H7 (cell line): Measurements from ENCODE around the gene CACNA1D. TPM values are rescaled to one million over a fixed set of nuclear protein-coding genes. Genes with fewer than 3 reads are reported as not detected.

Source experiments
- DNase-seq: peaks from one replicate; pipeline ENCODE4 v3.0.0; 2012
- H3K27me3 ChIP-seq: 2 replicates; pipeline ENCODE4 v1.6.0; 2011; ENCODE audit warnings: mild to moderate bottlenecking, low read length; ENCODE audit not compliant: control insufficient read depth, insufficient read depth
- H3K36me3 ChIP-seq: replicated peaks from 2 replicates; pipeline ENCODE4 v1.5.1; 2011; ENCODE audit warnings: low read length; ENCODE audit not compliant: control insufficient read depth, insufficient read depth
- H3K4me3 ChIP-seq: 2 replicates; pipeline ENCODE4 v1.5.1; 2011; ENCODE audit warnings: low read depth, mild to moderate bottlenecking, control low read depth, low read length, moderate library complexity; ENCODE audit not compliant: insufficient read depth
- total RNA-seq: library from RNA; depleted of rRNA; stranded (reverse); fragments of >200 nt; shearing (Covaris generic); gene quantifications from 2 replicates; pipeline ENCODE4 v1.2.3, GENCODE V29; 2014

The CACNA1D gene
- total RNA-seq, 1 experiment from 2014 or later, result 1.0 TPM

- H3K4me3 ChIP-seq, result no peak overlapping the region
- H3K36me3 ChIP-seq, result no peaks in the 10 kb centered on the region
- peaks cover 1% of the 10 kb centered on the region; the same call in 1 of the 2 replicates for H3K27me3 ChIP-seq
- no peak for DNase-seq
These were observed 8.8 kb downstream of the CACNA1D start for GRCh38 chr3:53503195-53503594.

- no peak for DNase-seq
- H3K36me3 ChIP-seq, result no peaks in the 10 kb centered on the region
- H3K27me3 ChIP-seq, result no peaks in the 10 kb centered on the region
- no peak overlapping the region for H3K4me3 ChIP-seq
These were observed 11.8 kb downstream of the CACNA1D start for GRCh38 chr3:53506110-53506762.

- no peaks in the 10 kb centered on the region for H3K27me3 ChIP-seq
- H3K4me3 ChIP-seq, result no peak overlapping the region
- no peaks in the 10 kb centered on the region for H3K36me3 ChIP-seq
- no peak for DNase-seq
These were observed 12.3 kb downstream of the CACNA1D start for GRCh38 chr3:53506763-53507145.

GRCh38 chr3:53509494-53509893 is 15.1 kb downstream of the CACNA1D start:
- Histone ChIP-seq H3K27me3 (no peaks in the 10 kb centered on the region), H3K4me3 (no peak overlapping the region)
- no peak for DNase-seq

GRCh38 chr3:53510508-53510907 is 16.1 kb downstream of the CACNA1D start:
- Histone ChIP-seq H3K27me3 (no peaks in the 10 kb centered on the region), H3K36me3 (no peaks in the 10 kb centered on the region), H3K4me3 (no peak overlapping the region)
- no peak for DNase-seq

More at GRCh38 chr3:53509494-53509893, 15.1 kb downstream of the CACNA1D start:
- no peaks in the 10 kb centered on the region for H3K36me3 ChIP-seq

GRCh38 chr3:53511246-53511645 is 16.8 kb downstream of the CACNA1D start:
- no peaks in the 10 kb centered on the region for H3K27me3 ChIP-seq
- H3K36me3 ChIP-seq, result no peaks in the 10 kb centered on the region
- no peak for DNase-seq
- H3K4me3 ChIP-seq, result no peak overlapping the region

GRCh38 chr3:53513556-53514190 is 19.3 kb downstream of the CACNA1D start:
- DNase-seq, result no peak
- H3K36me3 ChIP-seq, result no peaks in the 10 kb centered on the region
- H3K4me3 ChIP-seq, result no peak overlapping the region
- H3K27me3 ChIP-seq, result no peaks in the 10 kb centered on the region

GRCh38 chr3:53516339-53516738 is 21.9 kb downstream of the CACNA1D start:
- Histone ChIP-seq H3K4me3 (no peak overlapping the region), H3K27me3 (no peaks in the 10 kb centered on the region), H3K36me3 (no peaks in the 10 kb centered on the region)
- no peak for DNase-seq

GRCh38 chr3:53518495-53518981 is 24.1 kb downstream of the CACNA1D start:
- Histone ChIP-seq H3K4me3 (no peak overlapping the region), H3K27me3 (no peaks in the 10 kb centered on the region), H3K36me3 (no peaks in the 10 kb centered on the region)
- no peak for DNase-seq

GRCh38 chr3:53519065-53519709 is 24.8 kb downstream of the CACNA1D start:
- no peaks in the 10 kb centered on the region for H3K27me3 ChIP-seq
- DNase-seq, result no peak
- H3K36me3 ChIP-seq, result no peaks in the 10 kb centered on the region

GRCh38 chr3:53523346-53523745 is 28.9 kb downstream of the CACNA1D start:
- Histone ChIP-seq H3K27me3 (no peaks in the 10 kb centered on the region), H3K36me3 (no peaks in the 10 kb centered on the region), H3K4me3 (no peak overlapping the region)
- no peak for DNase-seq

More at GRCh38 chr3:53519065-53519709, 24.8 kb downstream of the CACNA1D start:
- H3K4me3 ChIP-seq, result no peak overlapping the region

- Histone ChIP-seq H3K27me3 (no peaks in the 10 kb centered on the region), H3K4me3 (no peak overlapping the region), H3K36me3 (no peaks in the 10 kb centered on the region)
- no peak for DNase-seq
These were observed 30.2 kb downstream of the CACNA1D start for GRCh38 chr3:53524566-53524965.

- no peak for DNase-seq
- no peaks in the 10 kb centered on the region for H3K36me3 ChIP-seq
- no peak overlapping the region for H3K4me3 ChIP-seq
- H3K27me3 ChIP-seq, result no peaks in the 10 kb centered on the region
These were observed 31.6 kb downstream of the CACNA1D start for GRCh38 chr3:53525765-53526703.

- Histone ChIP-seq H3K27me3 (no peaks in the 10 kb centered on the region), H3K36me3 (no peaks in the 10 kb centered on the region), H3K4me3 (no peak overlapping the region)
- no peak for DNase-seq
These were observed 32.3 kb downstream of the CACNA1D start for GRCh38 chr3:53526704-53527055.
